C4-2B (cell line): ENCODE results near the gene POU2F1.

ENCODE experiments used
- ZFX ChIP-seq: fragments of 450-650 bp; IDR thresholded peaks from 2 replicates; pipeline ENCODE4 v1.6.1; 2017
- TF ChIP-seq, protein P1 (sequence below): fragments of 450-650 bp; conservative IDR thresholded peaks from 2 replicates; pipeline ENCODE4 v1.5.1; 2017; ENCODE audit warnings: mild to moderate bottlenecking

GRCh38 chr1:167250482-167250881, 29.8 kb downstream of the POU2F1 start:
- TF ChIP-seq, protein P1, sequence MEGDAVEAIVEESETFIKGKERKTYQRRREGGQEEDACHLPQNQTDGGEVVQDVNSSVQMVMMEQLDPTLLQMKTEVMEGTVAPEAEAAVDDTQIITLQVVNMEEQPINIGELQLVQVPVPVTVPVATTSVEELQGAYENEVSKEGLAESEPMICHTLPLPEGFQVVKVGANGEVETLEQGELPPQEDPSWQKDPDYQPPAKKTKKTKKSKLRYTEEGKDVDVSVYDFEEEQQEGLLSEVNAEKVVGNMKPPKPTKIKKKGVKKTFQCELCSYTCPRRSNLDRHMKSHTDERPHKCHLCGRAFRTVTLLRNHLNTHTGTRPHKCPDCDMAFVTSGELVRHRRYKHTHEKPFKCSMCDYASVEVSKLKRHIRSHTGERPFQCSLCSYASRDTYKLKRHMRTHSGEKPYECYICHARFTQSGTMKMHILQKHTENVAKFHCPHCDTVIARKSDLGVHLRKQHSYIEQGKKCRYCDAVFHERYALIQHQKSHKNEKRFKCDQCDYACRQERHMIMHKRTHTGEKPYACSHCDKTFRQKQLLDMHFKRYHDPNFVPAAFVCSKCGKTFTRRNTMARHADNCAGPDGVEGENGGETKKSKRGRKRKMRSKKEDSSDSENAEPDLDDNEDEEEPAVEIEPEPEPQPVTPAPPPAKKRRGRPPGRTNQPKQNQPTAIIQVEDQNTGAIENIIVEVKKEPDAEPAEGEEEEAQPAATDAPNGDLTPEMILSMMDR = no peak
- no peak for TF ChIP-seq ZFX
